Body of pancreas (tissue), 4 donors: ENCODE results near the gene DELE1. TPM values are rescaled to one million over a fixed set of nuclear protein-coding genes. Genes with fewer than 3 reads are reported as not detected.

Source experiments
- ATAC-seq: fragments of 150-250 bp; one replicate; pipeline ENCODE4 v1.9.1; 2016
- DNase-seq, 4 donors: peaks; one replicate each; pipeline ENCODE4 v3.0.0-alpha.2; 2019
- H3K27ac ChIP-seq, 4 donors: fragments of 200-600 bp; sonication (generic); 1 replicate in 3 of 4; 2 replicates in 1 of 4; pipeline versions ENCODE4 v1.5.1 to v1.6.1; 2016 to 2019; ENCODE audit warnings: mild to moderate bottlenecking in 1 of 4, mixed read lengths in 1 of 4, moderate library complexity in 1 of 4
- H3K27me3 ChIP-seq, 2 donors: fragments of 200-600 bp; sonication (generic); one replicate each; pipeline ENCODE4 v1.6.0; 2016; ENCODE audit warnings: mild to moderate bottlenecking in 1 of 2
- H3K36me3 ChIP-seq, 2 donors: fragments of 200-600 bp; sonication (generic); replicated peaks in 1 of 2; 2 replicates each; pipeline ENCODE4 v1.5.1; 2016; ENCODE audit warnings: low read depth in 2 of 2; ENCODE audit not compliant: insufficient read depth in 1 of 2
- H3K4me1 ChIP-seq: fragments of 200-600 bp; sonication (generic); one replicate; pipeline ENCODE4 v1.6.0; 2016
- H3K4me3 ChIP-seq, 2 donors: fragments of 200-600 bp; sonication (generic); 1 replicate in 1 of 2; 2 replicates in 1 of 2; pipeline ENCODE4 v1.5.1; 2016 to 2019
- H3K9me3 ChIP-seq, 3 donors: fragments of 200-600 bp; sonication (generic); 1 replicate in 2 of 3; 2 replicates in 1 of 3; pipeline ENCODE4 v1.5.1; 2016
- POLR2A ChIP-seq, 3 donors: fragments of 450-650 bp; IDR thresholded peaks; one replicate each; pipeline ENCODE4 v1.6.1; 2016; ENCODE audit warnings: antibody characterized with exemption in 3 of 3, mild to moderate bottlenecking in 2 of 3
- WGBS, 2 donors: methylation state at CpG; one replicate each; pipeline ENCODE4 v1.1.5; 2017; 5-methylcytosine and 5-hydroxymethylcytosine counted together
- intact Hi-C: fragments of 100-400 bp; cut with DNase I; formaldehyde crosslinking; loops from one replicate; pipeline ENCODE4 v1.15.1; 2023
- total RNA-seq, 2 donors: library from RNA; depleted of rRNA; stranded (reverse); fragments of >200 nt; gene quantifications; one replicate each; pipeline ENCODE4 v1.1.0, GENCODE V29; 2016
- TF ChIP-seq, protein P1 (sequence below), 7 experiments: fragments of 450-650 bp in 4 of 7; fragments of 200-600 bp in 3 of 7; sonication (generic) in 3 of 7; IDR thresholded peaks; one replicate each; pipeline ENCODE4 v1.5.1; 2016 to 2019; ENCODE audit warnings: antibody characterized with exemption in 7 of 7

DELE1 gene, protein sequence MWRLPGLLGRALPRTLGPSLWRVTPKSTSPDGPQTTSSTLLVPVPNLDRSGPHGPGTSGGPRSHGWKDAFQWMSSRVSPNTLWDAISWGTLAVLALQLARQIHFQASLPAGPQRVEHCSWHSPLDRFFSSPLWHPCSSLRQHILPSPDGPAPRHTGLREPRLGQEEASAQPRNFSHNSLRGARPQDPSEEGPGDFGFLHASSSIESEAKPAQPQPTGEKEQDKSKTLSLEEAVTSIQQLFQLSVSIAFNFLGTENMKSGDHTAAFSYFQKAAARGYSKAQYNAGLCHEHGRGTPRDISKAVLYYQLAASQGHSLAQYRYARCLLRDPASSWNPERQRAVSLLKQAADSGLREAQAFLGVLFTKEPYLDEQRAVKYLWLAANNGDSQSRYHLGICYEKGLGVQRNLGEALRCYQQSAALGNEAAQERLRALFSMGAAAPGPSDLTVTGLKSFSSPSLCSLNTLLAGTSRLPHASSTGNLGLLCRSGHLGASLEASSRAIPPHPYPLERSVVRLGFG
- total RNA-seq, result 100 to 1,000 TPM in 1 of 2 donors, 10 to 100 TPM in 1; 50.6 to 100 TPM

DNA sequence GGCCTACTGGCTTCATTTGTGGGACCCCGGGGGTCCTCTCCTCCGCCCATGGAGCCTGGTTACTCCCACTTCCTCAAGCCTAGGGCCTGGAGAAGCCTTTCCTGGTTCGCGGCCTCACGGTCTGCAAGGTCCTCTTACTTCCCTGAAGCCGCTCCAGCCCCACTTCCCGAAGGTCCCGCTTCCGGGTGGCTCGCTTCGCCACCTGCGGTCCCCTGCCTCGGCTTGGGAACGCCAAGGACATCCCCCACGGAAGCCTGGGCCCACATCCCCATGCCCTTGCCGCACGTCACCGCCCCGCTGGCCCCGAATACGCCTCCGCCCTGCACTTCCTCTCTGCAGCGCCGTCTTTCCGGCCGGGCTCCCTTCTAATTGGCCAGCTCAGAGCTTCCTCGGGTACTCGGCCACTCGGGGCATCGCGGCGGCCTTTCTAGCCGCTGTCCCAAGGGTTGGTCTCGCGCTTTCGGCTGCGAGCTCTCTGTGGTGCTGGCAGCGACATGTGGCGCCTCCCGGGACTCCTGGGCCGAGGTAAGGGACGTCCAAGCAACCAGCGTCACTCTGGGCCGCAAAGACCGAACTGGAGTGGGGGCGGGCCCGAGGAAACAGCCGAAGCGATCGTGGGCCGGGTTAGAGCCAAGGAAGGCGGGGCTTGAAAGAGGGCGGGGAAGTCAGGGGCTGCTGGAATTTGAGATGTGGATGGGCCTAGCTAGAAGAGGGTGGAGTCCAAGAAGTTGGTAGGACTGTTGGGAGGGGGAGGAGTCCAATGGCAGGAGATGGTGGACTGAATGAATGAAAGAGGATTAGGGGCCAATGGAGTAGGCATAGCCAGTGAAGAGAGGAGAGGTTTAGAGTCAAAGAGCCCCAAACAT is at the start of gene DELE1:
DELE1 (plus strand) TSS at position 424 of the 866 bp plus-strand sequence; CDS start at position 495, 71 bp downstream.
- Histone ChIP-seq H3K27ac (peak within 1 kb of the TSS; percentile 87 to 98 (median 94)), H3K4me3 (peak within 1 kb of the TSS; percentile 46 to 93), H3K36me3 (peaks cover 3 to 26% of the 10 kb centered on the region in 2 donors), H3K4me1 (peaks cover 18% of the 10 kb centered on the region), H3K27me3 (no peaks in the 10 kb centered on the region), H3K9me3 (no peaks in the 10 kb centered on the region)
- TF ChIP-seq, protein P1, sequence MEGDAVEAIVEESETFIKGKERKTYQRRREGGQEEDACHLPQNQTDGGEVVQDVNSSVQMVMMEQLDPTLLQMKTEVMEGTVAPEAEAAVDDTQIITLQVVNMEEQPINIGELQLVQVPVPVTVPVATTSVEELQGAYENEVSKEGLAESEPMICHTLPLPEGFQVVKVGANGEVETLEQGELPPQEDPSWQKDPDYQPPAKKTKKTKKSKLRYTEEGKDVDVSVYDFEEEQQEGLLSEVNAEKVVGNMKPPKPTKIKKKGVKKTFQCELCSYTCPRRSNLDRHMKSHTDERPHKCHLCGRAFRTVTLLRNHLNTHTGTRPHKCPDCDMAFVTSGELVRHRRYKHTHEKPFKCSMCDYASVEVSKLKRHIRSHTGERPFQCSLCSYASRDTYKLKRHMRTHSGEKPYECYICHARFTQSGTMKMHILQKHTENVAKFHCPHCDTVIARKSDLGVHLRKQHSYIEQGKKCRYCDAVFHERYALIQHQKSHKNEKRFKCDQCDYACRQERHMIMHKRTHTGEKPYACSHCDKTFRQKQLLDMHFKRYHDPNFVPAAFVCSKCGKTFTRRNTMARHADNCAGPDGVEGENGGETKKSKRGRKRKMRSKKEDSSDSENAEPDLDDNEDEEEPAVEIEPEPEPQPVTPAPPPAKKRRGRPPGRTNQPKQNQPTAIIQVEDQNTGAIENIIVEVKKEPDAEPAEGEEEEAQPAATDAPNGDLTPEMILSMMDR (IDR thresholded peaks at IDR 0.05), result no peak
- peak; percentile 79 to 91 (median 90) for TF ChIP-seq POLR2A (IDR thresholded peaks at IDR 0.05)
- intact Hi-C loops, result no loop called here
- WGBS, 2 donors, result 0% methylated on average over 43 to 53 of the region's 53 CpGs
- DNase-seq, result peak; percentile 92 to 96 (median 94)
- peak; percentile 97 for ATAC-seq

DNA sequence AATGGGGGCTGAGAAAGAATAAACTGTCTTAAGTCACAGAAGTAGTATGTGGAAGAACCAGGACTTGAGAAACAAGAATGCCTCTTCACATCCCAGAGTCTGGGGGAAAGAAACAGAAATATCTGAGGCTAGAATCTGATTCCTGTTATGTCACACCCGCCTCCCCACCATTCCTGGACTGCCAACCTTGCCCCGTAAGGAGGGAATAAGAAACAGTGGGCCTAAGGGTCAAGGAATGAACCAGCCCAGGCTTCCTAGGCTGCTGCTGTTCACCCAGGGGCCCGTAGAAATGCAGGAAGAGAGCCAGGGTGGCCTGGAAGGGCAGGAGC is 49.8 kb upstream of the DELE1 start:
- Histone ChIP-seq H3K27ac (peak overlapping the region; percentile 60 to 87 (median 70)), H3K27me3 (no peaks in the 10 kb centered on the region), H3K9me3 (no peaks in the 10 kb centered on the region), H3K4me3 (no peak overlapping the region), H3K4me1 (peaks cover 41% of the 10 kb centered on the region), H3K36me3 (no peaks in the 10 kb centered on the region)
- DNase-seq (no peak), ATAC-seq (no peak)
- no peak for TF ChIP-seq POLR2A (IDR thresholded peaks at IDR 0.05)
- TF ChIP-seq, protein P1 (IDR thresholded peaks at IDR 0.05), result no peak
- intact Hi-C loops, result no loop called here
- WGBS, 2 donors, result 45 to 51% methylated on average over 3 of the region's 3 CpGs

- intact Hi-C loops, result no loop called here
- Histone ChIP-seq H3K27me3 (no peaks in the 10 kb centered on the region), H3K27ac (peak overlapping the region; percentile 60 to 87 (median 70)), H3K4me1 (peaks cover 47% of the 10 kb centered on the region), H3K36me3 (no peaks in the 10 kb centered on the region), H3K9me3 (no peaks in the 10 kb centered on the region), H3K4me3 (no peak overlapping the region)
- no peak for ATAC-seq
- WGBS, 2 donors, result 18 to 20% methylated on average over 15 to 16 of the region's 16 CpGs
- peak in 3 of 4 donors; percentile 52 to 70 (median 62) for DNase-seq
- TF ChIP-seq, protein P1 (IDR thresholded peaks at IDR 0.05), result peak in 1 of 7 experiments; percentile 5
- no peak for TF ChIP-seq POLR2A (IDR thresholded peaks at IDR 0.05)
These were observed 49.3 kb upstream of the DELE1 start for GRCh38 chr5:141874262-141874964.

DNA sequence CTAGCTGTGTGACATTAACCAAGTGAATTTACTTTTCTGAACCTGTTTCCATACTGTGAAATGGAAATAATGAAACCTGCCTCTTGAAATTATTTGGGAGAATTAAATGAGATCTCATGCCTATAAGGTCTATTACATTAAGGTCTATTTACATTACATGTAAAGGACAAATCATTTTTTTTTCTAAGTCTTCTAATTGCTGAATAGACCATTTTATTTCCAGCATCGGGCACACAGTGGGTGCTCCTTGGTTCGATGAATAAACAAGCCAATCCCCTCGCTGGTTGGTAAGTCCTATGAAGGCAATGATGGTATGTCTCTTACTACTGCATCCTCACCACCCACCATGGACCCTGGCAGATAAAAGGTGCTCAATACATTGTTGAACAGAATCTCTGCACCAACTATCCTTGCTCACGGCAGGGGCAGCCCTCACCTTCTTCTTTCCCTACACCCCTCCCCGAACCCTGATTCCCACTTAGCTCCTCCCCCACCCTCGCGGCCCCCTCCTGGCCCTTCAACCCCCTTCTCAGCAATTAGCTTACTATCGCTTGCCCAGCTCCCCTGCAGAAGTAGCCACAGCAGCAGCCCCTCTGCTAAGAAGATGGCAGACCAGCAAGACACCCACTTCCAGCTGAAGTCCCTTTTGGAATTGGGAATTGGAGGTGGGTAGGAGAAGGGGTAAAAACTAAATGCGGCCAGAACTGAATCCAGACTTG is 48.5 kb upstream of the DELE1 start:
- Histone ChIP-seq H3K9me3 (no peaks in the 10 kb centered on the region), H3K36me3 (no peaks in the 10 kb centered on the region), H3K27ac (peak overlapping the region in 3 of 4 donors; percentile 60 to 87 (median 78)), H3K4me1 (peaks cover 48% of the 10 kb centered on the region), H3K27me3 (no peaks in the 10 kb centered on the region), H3K4me3 (no peak overlapping the region)
- TF ChIP-seq, protein P1 (IDR thresholded peaks at IDR 0.05), result no peak
- TF ChIP-seq POLR2A (IDR thresholded peaks at IDR 0.05), result no peak
- ATAC-seq, result no peak
- intact Hi-C loops, result no loop called here
- DNase-seq, result peak in 1 of 4 donors; percentile 11
- WGBS, 2 donors, result 56 to 62% methylated on average over 8 to 9 of the region's 9 CpGs
